ENCODE results near the gene TMEM82. TPM values are rescaled to one million over a fixed set of nuclear protein-coding genes. Genes with fewer than 3 reads are reported as not detected.

TMEM82 gene
- total and polyA plus RNA-seq, 2 experiments from 2014 or later = 0.42 TPM; not detected in 1

GRCh38 chr1:15777909-15778707 is 35.8 kb downstream of the TMEM82 start (continued):
- TF ChIP-seq ZNF462 (CRISPR knock-in tag; IDR thresholded peaks at IDR 0.05) (no peak), ZNF331 (CRISPR knock-in tag; IDR thresholded peaks at IDR 0.05; ENCODE audit: low read depth) (no peak), ETS1 (IDR thresholded peaks at IDR 0.05) (no peak), ZNF114 (CRISPR knock-in tag; IDR thresholded peaks at IDR 0.05) (no peak), CTCF (conservative IDR thresholded peaks at IDR 0.05; ENCODE audit: low read depth in 2 of 2) (no peak), EZH2 (IDR thresholded peaks at IDR 0.05; ENCODE audit: low read depth, unreplicated experiment) (no peak), EZH2phosphoT487 (IDR thresholded peaks at IDR 0.05; ENCODE audit: unreplicated experiment) (no peak), NANOG (IDR thresholded peaks at IDR 0.05; ENCODE audit: borderline replicate concordance) (no peak), STAT1 (IDR thresholded peaks at IDR 0.05; ENCODE audit: unreplicated experiment) (no peak), JUNB (IDR thresholded peaks at IDR 0.05; ENCODE audit: unreplicated experiment) (no peak), POLR2AphosphoS5 (IDR thresholded peaks at IDR 0.05; ENCODE audit: low read depth) (no peak), CREB1 (CRISPR knock-in tag; IDR thresholded peaks at IDR 0.05; ENCODE audit: low read depth) (no peak)

All from GM23338 (cell line).